Measurements from ENCODE around the gene MAD1L1.

The MAD1L1 gene

GRCh38 chr7:2053395-2053794 lies 179.3 kb downstream of the MAD1L1 start:
- DNase-seq, result no peak

GRCh38 chr7:2052657-2053048 lies 180.1 kb downstream of the MAD1L1 start:
- no peak for DNase-seq

GRCh38 chr7:2051707-2052656 lies 180.8 kb downstream of the MAD1L1 start:
- DNase-seq, result no peak

GRCh38 chr7:2050511-2050866 lies 182.3 kb downstream of the MAD1L1 start:
- DNase-seq, result no peak

- no peak for DNase-seq
These were observed 182.8 kb downstream of the MAD1L1 start for GRCh38 chr7:2049782-2050510.

GRCh38 chr7:2049111-2049781 lies 183.5 kb downstream of the MAD1L1 start:
- DNase-seq, result no peak

GRCh38 chr7:2048531-2048930 lies 184.2 kb downstream of the MAD1L1 start:
- DNase-seq, result no peak

GRCh38 chr7:2048006-2048405 lies 184.7 kb downstream of the MAD1L1 start:
- no peak for DNase-seq

GRCh38 chr7:2046581-2047565 lies 185.9 kb downstream of the MAD1L1 start:
- DNase-seq, result no peak

GRCh38 chr7:2045559-2046405 lies 187.0 kb downstream of the MAD1L1 start:
- DNase-seq, result no peak

GRCh38 chr7:2044883-2045471 lies 187.8 kb downstream of the MAD1L1 start:
- DNase-seq, result no peak

GRCh38 chr7:2044311-2044882 lies 188.3 kb downstream of the MAD1L1 start:
- DNase-seq, result no peak

GRCh38 chr7:2043316-2044039 lies 189.3 kb downstream of the MAD1L1 start:
- DNase-seq, result no peak

GRCh38 chr7:2042650-2043049 lies 190.1 kb downstream of the MAD1L1 start:
- DNase-seq, result no peak

- no peak for DNase-seq
These were observed 191.0 kb downstream of the MAD1L1 start for GRCh38 chr7:2041496-2042367.

GRCh38 chr7:2040893-2041270 lies 191.9 kb downstream of the MAD1L1 start:
- no peak for DNase-seq

- DNase-seq, result no peak
These were observed 192.4 kb downstream of the MAD1L1 start for GRCh38 chr7:2040201-2040892.

Data from GDM1 (cell line).